ENCODE results near the gene PDE7B. TPM values are rescaled to one million over a fixed set of nuclear protein-coding genes. Genes with fewer than 3 reads are reported as not detected.

Gene PDE7B
- polyA plus RNA-seq, 3 donors from 2014 or later: 0.14 TPM; not detected in 2

DNA sequence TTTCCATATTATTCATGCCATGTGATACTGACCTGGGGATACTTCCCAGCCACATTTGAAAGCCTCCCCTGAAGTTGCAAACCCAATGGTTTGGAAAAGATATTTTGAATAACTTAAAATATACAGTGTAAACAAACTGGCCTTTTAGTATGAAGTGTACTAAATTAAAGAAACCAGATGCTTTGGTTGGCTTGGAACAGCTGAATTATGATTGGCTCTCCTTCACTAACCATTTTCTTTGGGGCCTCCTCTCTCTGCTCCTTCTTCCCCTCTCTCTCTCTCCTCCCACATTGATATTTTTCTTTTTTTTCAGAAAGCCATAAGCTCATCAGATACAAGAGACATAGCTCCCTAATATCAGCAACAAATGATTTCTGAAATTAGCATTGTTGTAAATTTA is 232.0 kb downstream of the PDE7B start:
- Mint-ChIP-seq H3K4me1 (no peaks in the 10 kb centered on the region), H3K36me3 (no peaks in the 10 kb centered on the region), H3K27ac (no peak overlapping the region), H3K9me3 (no peaks in the 10 kb centered on the region), H3K4me3 (no peak overlapping the region), H3K27me3 (ENCODE audit: low read depth in 3 of 3) (peaks cover 3 to 8% (median 5%) of the 10 kb centered on the region in 3 donors)
- DNase-seq: no peak

DNA sequence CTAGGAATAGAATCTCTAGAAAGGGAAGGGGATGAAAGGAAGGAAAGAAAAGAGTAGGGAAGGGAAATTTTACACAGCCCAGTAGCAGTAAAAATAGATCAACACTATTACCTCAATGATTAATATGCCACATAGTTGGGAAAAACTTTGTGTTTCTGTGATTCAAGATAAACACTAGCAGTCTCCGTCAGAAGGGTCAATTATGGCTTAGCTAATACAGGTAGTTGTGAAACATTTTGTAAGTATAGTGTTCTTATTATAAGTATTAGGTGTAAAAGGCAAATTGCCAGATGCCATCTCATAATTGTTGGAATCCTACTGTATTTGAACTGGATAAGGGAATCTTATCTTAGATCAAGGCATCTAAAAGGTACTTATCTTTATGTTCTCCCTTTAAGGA is 232.9 kb downstream of the PDE7B start:
- H3K4me1 Mint-ChIP-seq: no peaks in the 10 kb centered on the region
- peaks cover 3 to 8% (median 5%) of the 10 kb centered on the region in 3 donors for H3K27me3 Mint-ChIP-seq (ENCODE audit: low read depth in 3 of 3)
- no peaks in the 10 kb centered on the region for H3K36me3 Mint-ChIP-seq
- no peak overlapping the region for H3K27ac Mint-ChIP-seq
- no peak overlapping the region for H3K4me3 Mint-ChIP-seq
- no peaks in the 10 kb centered on the region for H3K9me3 Mint-ChIP-seq
- DNase-seq: no peak

DNA sequence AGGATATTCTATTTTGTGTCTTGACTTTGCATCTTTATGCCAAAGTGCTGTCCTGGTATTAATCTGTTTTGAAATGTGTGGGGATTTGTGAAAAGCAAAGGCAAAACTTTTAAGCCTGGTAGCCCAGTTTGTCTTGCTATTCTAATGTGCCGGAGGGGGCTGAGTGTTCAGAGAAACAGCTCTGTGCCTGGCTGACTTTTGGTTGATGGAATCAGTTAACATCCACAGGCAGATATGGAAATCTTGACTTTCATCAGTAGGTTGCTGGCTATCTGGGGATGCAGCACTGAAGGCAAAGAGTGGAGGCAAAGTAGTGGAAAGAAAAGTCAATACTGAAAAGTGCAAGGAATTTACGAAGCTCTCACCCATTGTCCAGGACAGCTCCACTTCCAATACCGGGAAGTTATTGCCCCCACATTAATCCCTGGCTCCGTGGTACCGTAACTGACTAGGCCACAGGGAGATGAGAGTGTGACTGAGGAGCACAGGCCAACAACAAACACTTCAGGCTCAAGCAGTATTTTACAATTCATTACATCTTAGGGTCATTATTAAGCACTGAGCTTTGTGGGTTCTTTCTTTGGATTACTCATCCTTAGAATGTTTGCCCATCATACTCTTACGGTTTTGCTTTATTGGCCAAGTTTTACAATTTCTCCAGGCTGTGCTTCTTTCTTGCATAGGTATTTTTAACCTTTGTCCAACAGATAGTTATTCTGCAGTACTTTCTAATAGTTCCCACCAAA is 234.0 kb downstream of the PDE7B start:
- no peak overlapping the region for H3K4me3 Mint-ChIP-seq
- peaks cover 7 to 9% of the 10 kb centered on the region in 2 donors for H3K4me1 Mint-ChIP-seq
- no peak overlapping the region for H3K27ac Mint-ChIP-seq
- DNase-seq: no peak
- H3K9me3 Mint-ChIP-seq: no peaks in the 10 kb centered on the region
- peaks cover 3 to 8% (median 3%) of the 10 kb centered on the region in 3 donors for H3K27me3 Mint-ChIP-seq (ENCODE audit: low read depth in 3 of 3)
- H3K36me3 Mint-ChIP-seq: no peaks in the 10 kb centered on the region

DNA sequence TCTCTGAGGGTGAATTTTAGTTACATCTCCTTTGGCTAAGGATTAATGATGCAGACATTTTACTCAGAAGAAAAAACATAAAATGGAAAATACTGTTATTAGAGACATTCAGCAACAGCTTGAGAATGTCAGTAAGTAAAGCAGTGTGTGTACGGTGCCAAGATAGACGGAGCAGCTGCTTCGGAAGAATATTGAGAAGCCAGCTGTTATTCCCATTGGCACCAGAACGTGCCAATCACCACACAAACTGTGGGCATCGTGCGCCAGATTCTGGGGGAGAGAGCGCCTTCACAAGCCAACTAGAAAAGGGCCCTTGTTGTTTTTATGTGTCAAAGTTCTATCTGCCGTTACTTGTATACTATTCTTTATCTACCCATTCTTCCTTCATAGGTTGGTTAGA is 235.2 kb downstream of the PDE7B start:
- no peak overlapping the region for H3K27ac Mint-ChIP-seq
- H3K27me3 Mint-ChIP-seq (ENCODE audit: low read depth in 3 of 3): peaks cover 2 to 3% (median 3%) of the 10 kb centered on the region in 3 donors
- no peak for DNase-seq
- no peak overlapping the region for H3K4me3 Mint-ChIP-seq
- no peaks in the 10 kb centered on the region for H3K9me3 Mint-ChIP-seq
- H3K4me1 Mint-ChIP-seq: peaks cover 18 to 20% of the 10 kb centered on the region in 2 donors
- no peaks in the 10 kb centered on the region for H3K36me3 Mint-ChIP-seq

DNA sequence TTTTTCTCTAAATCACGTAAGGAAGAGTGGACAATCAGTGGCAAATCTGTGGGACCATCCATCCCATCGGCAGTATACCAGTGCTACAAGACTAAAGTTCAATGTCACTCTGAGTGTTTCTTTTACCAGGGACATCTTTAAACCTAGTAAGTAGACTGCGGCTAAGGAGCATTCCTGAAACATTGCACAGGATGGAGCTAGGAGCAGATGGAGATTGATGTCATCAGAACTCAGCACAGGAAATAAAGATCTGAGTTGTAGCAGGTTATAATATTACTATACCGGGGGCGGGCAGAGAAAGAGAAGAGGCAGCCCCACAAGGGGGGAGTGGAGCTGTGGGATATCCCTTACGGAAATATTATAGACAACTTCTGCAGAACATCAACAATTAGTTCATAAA is 236.5 kb downstream of the PDE7B start:
- Mint-ChIP-seq H3K4me3 (no peak overlapping the region), H3K27ac (no peak overlapping the region), H3K9me3 (no peaks in the 10 kb centered on the region), H3K4me1 (peaks cover 18 to 25% of the 10 kb centered on the region in 2 donors), H3K27me3 (ENCODE audit: low read depth in 3 of 3) (peaks cover 2 to 3% (median 3%) of the 10 kb centered on the region in 3 donors), H3K36me3 (no peaks in the 10 kb centered on the region)
- DNase-seq: no peak

DNA sequence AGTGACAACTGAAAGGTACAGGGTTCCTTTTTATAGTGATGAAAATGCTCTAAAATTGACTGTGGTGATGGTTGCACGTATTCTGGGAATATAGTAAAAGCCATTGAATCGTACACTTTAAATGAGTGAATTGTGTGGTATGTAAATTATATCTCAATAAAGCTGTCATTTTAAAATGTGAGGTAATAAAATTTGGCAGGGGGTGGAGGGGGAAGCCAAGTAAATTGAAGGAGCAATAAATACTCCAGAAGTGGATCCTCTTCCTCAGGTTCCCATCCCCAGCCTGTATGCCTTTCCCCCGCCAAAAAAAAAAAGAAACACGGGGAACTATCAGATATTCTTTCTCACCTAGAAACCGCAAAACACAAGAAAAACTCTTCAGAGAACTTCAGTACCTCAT is 237.2 kb downstream of the PDE7B start:
- no peak overlapping the region for H3K27ac Mint-ChIP-seq
- no peaks in the 10 kb centered on the region for H3K9me3 Mint-ChIP-seq
- no peaks in the 10 kb centered on the region for H3K36me3 Mint-ChIP-seq
- H3K4me1 Mint-ChIP-seq: peaks cover 18 to 25% of the 10 kb centered on the region in 2 donors
- peaks cover 2 to 3% (median 3%) of the 10 kb centered on the region in 3 donors for H3K27me3 Mint-ChIP-seq (ENCODE audit: low read depth in 3 of 3)
- H3K4me3 Mint-ChIP-seq: peak overlapping the region in 1 of 5 donors; percentile 3
- no peak for DNase-seq

DNA sequence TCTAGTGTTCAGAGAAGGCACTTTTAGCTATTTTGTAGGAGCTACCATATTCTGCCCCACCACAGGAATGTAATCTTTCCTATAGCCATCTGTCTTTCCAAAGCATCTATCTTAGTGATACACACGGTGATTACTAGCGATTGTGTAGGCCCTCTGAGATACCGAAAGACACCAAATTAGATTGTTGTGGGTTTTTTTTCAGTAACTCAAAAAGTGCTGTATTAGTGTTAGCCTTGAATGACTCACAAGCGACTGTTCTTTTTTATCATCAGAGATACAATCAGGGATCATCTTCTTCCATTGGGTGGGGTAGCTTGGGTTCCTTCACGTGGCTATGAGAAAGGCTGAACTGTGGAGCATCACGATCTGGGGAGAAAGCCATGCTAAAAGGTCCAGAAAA is 238.4 kb downstream of the PDE7B start:
- Mint-ChIP-seq H3K36me3 (no peaks in the 10 kb centered on the region), H3K27ac (peak overlapping the region in 1 of 6 donors; percentile 38), H3K9me3 (peaks cover 0 to 4% (median under 1%) of the 10 kb centered on the region in 6 donors), H3K4me1 (peaks cover 18 to 25% of the 10 kb centered on the region in 2 donors), H3K27me3 (ENCODE audit: low read depth in 3 of 3) (peaks cover 3 to 5% (median 4%) of the 10 kb centered on the region in 3 donors), H3K4me3 (peak overlapping the region in 1 of 5 donors; percentile 11)
- no peak for DNase-seq

DNA sequence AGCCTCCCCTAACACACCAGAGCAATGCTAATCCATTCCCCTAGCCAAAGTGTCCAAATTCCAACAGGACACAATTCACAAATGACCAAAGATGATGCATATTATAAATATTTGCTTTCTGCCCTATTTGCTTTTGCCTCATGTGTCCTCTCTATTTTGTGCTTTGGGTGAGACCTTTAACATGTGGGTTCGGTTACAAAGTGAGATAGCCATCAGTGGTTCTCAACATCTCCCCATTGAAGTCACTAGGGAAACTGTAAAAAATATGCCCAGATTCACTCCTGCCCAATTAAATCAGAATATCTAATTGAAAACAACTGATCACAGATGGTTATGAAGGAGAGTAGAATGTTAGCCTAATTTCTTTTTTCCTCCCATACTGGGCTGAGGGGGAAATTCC is 239.4 kb downstream of the PDE7B start:
- H3K27me3 Mint-ChIP-seq (ENCODE audit: low read depth in 3 of 3): peaks cover 0 to 4% (median 2%) of the 10 kb centered on the region in 3 donors
- H3K4me1 Mint-ChIP-seq: peaks cover 18 to 25% of the 10 kb centered on the region in 2 donors
- no peaks in the 10 kb centered on the region for H3K36me3 Mint-ChIP-seq
- peak overlapping the region in 3 of 5 donors; percentile 1 to 10 (median 7) for H3K4me3 Mint-ChIP-seq
- peak in 2 of 3 donors; percentile 4 to 13 for DNase-seq
- peak overlapping the region in 1 of 6 donors; percentile 1 for H3K27ac Mint-ChIP-seq
- H3K9me3 Mint-ChIP-seq: peaks cover 0 to 4% (median under 1%) of the 10 kb centered on the region in 6 donors

DNA sequence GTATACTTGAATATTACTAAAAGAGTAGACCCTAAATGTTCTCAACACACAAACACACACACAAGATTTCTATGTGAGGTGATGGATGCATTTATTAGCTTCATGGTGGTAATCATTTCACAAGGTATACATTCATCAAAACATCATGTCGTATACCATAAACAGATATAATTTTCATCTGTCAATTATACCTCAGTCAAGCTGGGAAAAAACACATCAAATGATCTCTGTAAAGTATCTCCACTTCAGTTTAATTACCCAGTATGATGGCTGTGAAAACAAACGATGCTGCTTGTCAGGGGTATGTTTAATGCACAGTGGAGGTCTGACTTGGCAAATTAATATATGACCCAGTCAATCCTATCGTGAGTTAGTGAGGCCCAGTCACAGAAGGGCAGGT is 241.4 kb downstream of the PDE7B start:
- Mint-ChIP-seq H3K27ac (no peak overlapping the region), H3K4me1 (peaks cover 18 to 25% of the 10 kb centered on the region in 2 donors), H3K36me3 (peaks cover 0 to 1% (median 0%) of the 10 kb centered on the region in 3 donors), H3K27me3 (ENCODE audit: low read depth in 3 of 3) (peaks cover 0 to 4% (median 4%) of the 10 kb centered on the region in 3 donors), H3K4me3 (no peak overlapping the region), H3K9me3 (peaks cover 0 to 4% (median under 1%) of the 10 kb centered on the region in 6 donors)
- DNase-seq: no peak

DNA sequence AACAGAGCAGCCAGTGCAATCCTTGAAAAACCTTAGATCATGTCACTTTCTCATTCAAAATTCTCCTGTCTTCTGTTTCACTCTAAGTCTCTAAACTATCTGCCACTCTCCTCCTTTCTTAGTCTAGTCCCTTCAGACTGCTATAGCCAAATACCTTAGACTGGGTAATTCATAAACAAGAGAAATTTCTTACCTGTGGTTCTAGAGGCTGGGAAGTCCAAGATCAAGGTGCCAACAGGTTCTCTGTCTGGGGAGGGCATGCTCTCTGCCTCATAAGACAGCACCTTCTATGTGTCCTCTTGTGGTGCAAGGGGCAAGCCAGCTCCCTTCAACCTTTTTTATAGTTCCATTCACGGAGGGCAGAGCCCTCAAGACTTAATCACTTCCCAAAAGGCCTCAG is 242.3 kb downstream of the PDE7B start:
- Mint-ChIP-seq H3K27me3 (ENCODE audit: low read depth in 3 of 3) (peaks cover 0 to 7% (median 4%) of the 10 kb centered on the region in 3 donors), H3K27ac (no peak overlapping the region), H3K4me3 (no peak overlapping the region), H3K9me3 (peaks cover 0 to 4% (median under 1%) of the 10 kb centered on the region in 6 donors), H3K4me1 (peaks cover 18 to 25% of the 10 kb centered on the region in 2 donors), H3K36me3 (peaks cover 0 to 5% (median 0%) of the 10 kb centered on the region in 3 donors)
- DNase-seq: no peak

DNA sequence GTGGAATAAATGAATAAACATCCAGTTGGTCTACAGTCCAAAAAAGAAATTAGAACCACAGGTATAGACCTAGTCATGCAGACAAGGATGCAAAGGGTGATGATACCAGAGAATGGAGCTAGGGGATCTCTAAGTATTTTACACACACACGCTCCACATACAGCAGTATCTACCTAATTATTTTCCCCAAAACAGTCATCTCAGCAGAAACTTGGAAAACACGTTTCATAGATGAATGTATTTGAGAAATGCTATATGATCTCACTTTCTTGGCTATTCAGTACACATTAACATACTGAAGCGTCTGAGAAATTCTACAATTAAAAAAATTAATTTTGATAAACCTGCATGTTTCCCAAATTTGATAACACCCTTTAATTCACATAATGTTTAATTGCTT is 243.3 kb downstream of the PDE7B start:
- peaks cover 0 to 9% (median 4%) of the 10 kb centered on the region in 3 donors for H3K27me3 Mint-ChIP-seq (ENCODE audit: low read depth in 3 of 3)
- H3K4me1 Mint-ChIP-seq: peaks cover 17 to 23% of the 10 kb centered on the region in 2 donors
- peaks cover 0 to 5% (median 0%) of the 10 kb centered on the region in 3 donors for H3K36me3 Mint-ChIP-seq
- DNase-seq: no peak
- H3K27ac Mint-ChIP-seq: no peak overlapping the region
- peaks cover 0 to 4% (median under 1%) of the 10 kb centered on the region in 6 donors for H3K9me3 Mint-ChIP-seq
- H3K4me3 Mint-ChIP-seq: no peak overlapping the region

DNA sequence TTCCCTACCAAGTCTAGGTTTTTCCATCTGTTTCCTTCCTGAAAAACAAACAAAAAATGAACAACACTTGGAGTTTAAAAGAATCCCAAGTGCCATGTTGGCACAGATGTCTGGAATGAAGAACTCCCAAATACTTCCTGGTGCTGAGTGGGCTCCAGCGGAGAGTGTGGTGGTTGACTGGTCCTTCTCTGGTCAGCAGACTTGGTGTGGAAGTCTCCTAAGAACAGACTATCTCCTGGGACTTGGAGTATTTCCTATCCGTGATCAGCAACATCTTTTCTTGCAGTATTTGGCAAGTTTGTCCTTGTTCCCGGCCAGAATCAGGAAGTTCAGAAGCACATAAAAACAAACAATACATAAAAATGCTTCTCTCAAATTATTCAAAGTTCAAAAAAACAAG is 244.5 kb downstream of the PDE7B start:
- Mint-ChIP-seq H3K36me3 (peaks cover 0 to 5% (median 0%) of the 10 kb centered on the region in 3 donors), H3K4me1 (peaks cover 7 to 12% of the 10 kb centered on the region in 2 donors), H3K9me3 (peaks cover 0 to 4% (median under 1%) of the 10 kb centered on the region in 6 donors), H3K27ac (no peak overlapping the region), H3K27me3 (ENCODE audit: low read depth in 3 of 3) (peaks cover 2 to 14% (median 4%) of the 10 kb centered on the region in 3 donors), H3K4me3 (no peak overlapping the region)
- no peak for DNase-seq

DNA sequence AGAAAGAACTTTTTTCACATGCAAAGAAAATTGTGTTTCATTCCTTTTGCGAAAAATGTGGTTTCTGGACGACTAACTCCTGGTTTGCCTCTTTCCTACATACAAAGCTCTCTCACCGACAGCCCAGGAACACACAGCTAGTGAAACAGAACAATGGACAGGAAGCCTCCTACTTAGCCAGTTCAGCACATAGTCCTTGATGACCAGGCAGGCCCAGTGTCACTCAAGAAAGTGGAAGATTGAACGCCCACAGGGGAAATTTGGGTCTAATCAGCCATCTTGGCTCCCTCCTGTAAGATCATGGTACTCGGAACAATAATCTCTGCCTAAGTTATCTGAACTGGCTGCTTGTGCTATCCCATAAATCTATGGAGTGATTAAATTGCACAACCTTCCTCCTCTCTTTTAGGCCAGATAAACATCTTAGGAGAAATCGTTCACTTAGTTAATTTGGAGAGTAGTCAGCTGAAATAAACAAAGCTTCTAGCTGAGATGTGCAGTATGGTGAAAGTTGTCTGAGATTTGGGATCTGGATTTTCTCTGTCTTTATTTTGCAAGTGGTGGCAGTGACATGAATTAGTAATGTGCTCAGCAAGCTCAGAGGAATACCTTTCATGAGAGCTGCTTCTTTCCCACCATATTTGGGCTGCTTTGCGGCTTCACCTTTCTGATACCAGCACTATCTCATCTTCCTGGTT is 251.6 kb downstream of the PDE7B start:
- DNase-seq: no peak
- no peak overlapping the region for H3K27ac Mint-ChIP-seq
- no peak overlapping the region for H3K4me3 Mint-ChIP-seq
- H3K36me3 Mint-ChIP-seq: peaks cover 0 to under 1% (median 0%) of the 10 kb centered on the region in 3 donors
- H3K4me1 Mint-ChIP-seq: no peaks in the 10 kb centered on the region
- H3K9me3 Mint-ChIP-seq: peaks cover 0 to 1% (median 0%) of the 10 kb centered on the region in 6 donors
- H3K27me3 Mint-ChIP-seq (ENCODE audit: low read depth in 3 of 3): peaks cover 2 to 7% (median 4%) of the 10 kb centered on the region in 3 donors

DNA sequence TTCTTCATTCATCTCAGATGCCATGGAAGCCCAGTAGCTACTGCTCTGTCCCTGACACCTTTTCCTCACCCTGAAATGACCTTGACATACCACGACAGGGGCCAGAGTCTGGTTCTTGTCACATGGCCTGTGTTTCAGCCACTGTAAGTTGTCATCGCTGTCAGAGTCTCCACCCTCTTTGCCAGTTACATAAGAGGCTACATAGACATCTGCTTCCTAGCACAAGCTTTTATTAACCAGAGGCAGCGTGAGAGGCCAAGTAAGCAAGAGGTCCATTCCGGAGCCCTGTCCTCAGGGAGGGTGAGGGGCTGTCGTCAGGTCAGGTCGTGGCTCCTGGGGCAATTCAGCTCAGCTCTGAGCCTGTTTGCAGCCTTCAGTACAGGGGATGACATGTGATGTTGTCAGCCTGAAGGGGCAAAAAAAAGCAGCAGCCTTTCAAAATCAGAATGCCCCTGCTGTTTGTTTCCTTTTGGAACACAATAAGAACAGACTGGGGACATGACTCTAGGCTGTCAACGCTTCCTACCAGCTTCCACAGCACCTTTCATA is 252.3 kb downstream of the PDE7B start:
- no peaks in the 10 kb centered on the region for H3K36me3 Mint-ChIP-seq
- DNase-seq: no peak
- no peak overlapping the region for H3K4me3 Mint-ChIP-seq
- no peaks in the 10 kb centered on the region for H3K4me1 Mint-ChIP-seq
- peaks cover 2 to 6% (median 4%) of the 10 kb centered on the region in 3 donors for H3K27me3 Mint-ChIP-seq (ENCODE audit: low read depth in 3 of 3)
- H3K9me3 Mint-ChIP-seq: peaks cover 0 to 1% (median 0%) of the 10 kb centered on the region in 6 donors
- H3K27ac Mint-ChIP-seq: no peak overlapping the region

Measured in immature natural killer cell (primary cell).